ENCODE data around the gene PTPRN2.
"Not testable (repeated sequence)": the region's sequence is repeated elsewhere in the genome, so short reads cannot be mapped to it uniquely, and the experiment has no call there.

The PTPRN2 gene

GRCh38 chr7:157703534-157704195 lies 884.0 kb downstream of the PTPRN2 start:
- DNase-seq, result no peak

- no peak for DNase-seq
Measured at GRCh38 chr7:157703131-157703530, 884.5 kb downstream of the PTPRN2 start.

- no peak for DNase-seq
Measured at GRCh38 chr7:157702311-157703023, 885.2 kb downstream of the PTPRN2 start.

GRCh38 chr7:157701395-157702180 lies 886.0 kb downstream of the PTPRN2 start:
- not testable (repeated sequence) for DNase-seq

GRCh38 chr7:157700231-157701005 lies 887.2 kb downstream of the PTPRN2 start:
- DNase-seq, result no peak

GRCh38 chr7:157699357-157700013 lies 888.1 kb downstream of the PTPRN2 start:
- no peak for DNase-seq

GRCh38 chr7:157697287-157697686 lies 890.3 kb downstream of the PTPRN2 start:
- DNase-seq, result not testable (repeated sequence)

GRCh38 chr7:157695609-157696008 lies 892.0 kb downstream of the PTPRN2 start:
- not testable (repeated sequence) for DNase-seq

- DNase-seq, result no peak
Measured at GRCh38 chr7:157694376-157694665, 893.3 kb downstream of the PTPRN2 start.

- no peak for DNase-seq
Measured at GRCh38 chr7:157693521-157694375, 893.9 kb downstream of the PTPRN2 start.

GRCh38 chr7:157693071-157693520 lies 894.5 kb downstream of the PTPRN2 start:
- no peak for DNase-seq

GRCh38 chr7:157692460-157693011 lies 895.1 kb downstream of the PTPRN2 start:
- no peak for DNase-seq

GRCh38 chr7:157691586-157692459 lies 895.8 kb downstream of the PTPRN2 start:
- DNase-seq, result no peak

GRCh38 chr7:157690833-157691585 lies 896.6 kb downstream of the PTPRN2 start:
- no peak for DNase-seq

GRCh38 chr7:157690058-157690832 lies 897.4 kb downstream of the PTPRN2 start:
- DNase-seq, result no peak

- no peak for DNase-seq
Measured at GRCh38 chr7:157689269-157690057, 898.2 kb downstream of the PTPRN2 start.

- no peak for DNase-seq
Measured at GRCh38 chr7:157688533-157689268, 898.9 kb downstream of the PTPRN2 start.
